Stimulated activated CD8-positive, alpha-beta memory T cell treated with anti-CD3 and anti-CD28 coated beads, Interleukin-7, amount 100 ng/mL, for 24 hours (primary cell): ENCODE results near the gene VEZT.

ENCODE experiments used
- DNase-seq: peaks from one replicate; pipeline ENCODE4 v3.0.0-alpha.2; 2020; ENCODE audit warnings: low read depth

Gene VEZT

DNA sequence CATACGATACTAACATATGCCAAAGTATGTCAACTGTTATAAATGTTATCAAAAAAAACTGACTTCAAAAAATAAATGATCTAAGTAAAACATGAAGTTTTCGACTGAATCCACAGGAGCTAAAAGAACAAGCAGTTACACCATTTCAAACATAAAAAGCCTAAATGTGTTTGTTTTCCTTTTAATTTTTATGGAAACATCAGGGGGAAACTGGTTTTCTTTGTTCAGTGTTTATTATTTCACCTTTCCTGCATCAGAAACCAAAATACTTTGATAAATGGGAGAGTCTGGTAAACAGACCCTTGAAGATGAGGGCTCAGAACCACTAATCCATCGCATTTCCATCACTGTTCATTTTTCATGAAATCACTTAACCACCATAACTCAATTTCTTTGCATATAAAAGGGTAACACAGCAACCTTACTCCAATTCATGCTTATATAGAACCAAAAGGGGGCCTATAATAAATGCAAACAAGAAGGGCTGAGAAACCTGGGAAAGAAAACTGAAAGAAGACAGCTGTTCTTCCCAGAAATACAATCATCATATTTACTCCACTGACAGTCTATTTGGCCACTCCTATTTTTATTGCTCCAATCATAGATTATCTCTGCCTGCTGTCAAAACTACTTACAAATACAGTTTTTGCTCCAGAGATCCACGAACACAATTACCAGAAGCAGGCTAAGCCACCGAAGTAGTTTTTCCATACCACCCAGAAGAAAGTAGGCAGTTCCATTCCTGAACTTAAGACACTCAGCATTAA is 17.3 kb upstream of the VEZT start:
- DNase-seq, result no peak

GRCh38 chr12:95201056-95201670 is 16.4 kb upstream of the VEZT start:
- DNase-seq, result no peak

DNA sequence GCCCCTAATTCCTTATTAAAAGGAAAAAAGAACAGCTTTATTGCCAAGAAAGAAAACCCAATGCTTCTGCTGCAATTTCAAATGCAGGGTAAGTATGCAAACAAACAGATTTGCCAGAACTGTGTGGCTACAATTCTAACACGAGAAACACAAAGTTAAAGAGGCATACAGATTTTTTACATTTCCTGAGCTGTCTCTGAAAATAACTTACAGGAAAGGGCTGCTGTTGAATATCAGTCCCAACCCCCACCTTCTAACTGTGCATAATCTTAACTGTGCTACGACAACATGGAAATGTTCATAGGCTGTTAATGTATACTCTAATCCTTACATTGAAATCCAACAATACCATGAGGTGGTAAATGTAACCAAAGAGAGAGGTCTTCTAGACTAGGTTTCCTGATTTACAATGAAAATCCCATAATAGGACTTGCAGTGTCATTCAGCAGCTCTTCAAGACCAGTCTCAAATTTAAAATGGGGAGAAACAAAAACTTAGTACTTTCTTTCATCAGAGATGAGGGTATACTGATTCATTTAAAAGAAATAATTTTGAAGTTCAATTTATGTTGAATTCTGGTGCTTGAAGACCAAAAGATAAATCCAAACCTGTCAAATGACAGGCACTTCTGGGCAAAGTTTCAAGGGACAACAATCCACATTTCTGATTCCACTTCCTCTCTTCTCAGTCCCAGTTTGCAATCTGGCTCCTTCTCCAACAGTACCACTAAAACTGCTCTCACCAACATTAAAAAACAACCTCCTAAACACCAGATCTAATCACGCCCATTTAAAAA is 14.7 kb upstream of the VEZT start:
- DNase-seq, result no peak

- DNase-seq, result no peak
Measured at GRCh38 chr12:95203487-95204030, 14.0 kb upstream of the VEZT start.

DNA sequence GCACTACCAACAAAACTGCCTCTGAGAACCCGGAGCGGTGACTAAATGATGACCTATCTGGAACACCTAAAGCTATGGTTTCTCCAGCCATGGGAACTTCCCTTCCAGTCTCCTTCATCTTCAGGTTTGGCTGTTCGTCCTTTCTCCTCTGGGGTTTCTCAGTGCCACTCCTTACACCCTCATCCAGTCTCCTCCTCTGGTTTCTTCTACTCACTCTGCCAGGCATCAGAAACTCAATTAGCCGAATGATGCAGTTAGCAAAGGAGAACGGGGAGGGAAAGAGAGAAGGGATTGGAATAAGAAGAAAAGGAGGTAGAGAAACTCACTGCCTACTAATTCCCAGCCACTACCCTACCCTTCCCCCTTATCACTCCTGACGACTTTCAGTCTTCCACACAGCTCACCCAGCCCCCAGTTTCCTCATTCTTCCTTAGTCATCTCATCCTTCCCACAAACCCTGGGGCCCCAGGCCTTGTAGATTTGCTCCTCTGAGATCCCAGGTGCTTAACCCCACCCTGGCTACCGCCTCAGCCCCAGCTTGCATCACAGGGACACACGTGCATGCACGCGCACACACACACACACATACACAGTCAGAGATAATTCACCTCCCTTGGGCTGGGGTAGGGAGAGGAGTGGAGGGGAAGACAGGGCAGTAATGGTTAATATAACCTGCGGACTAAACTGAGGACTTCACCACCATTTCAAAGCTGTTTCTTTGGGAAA is 13.3 kb upstream of the VEZT start:
- DNase-seq, result no peak

DNA sequence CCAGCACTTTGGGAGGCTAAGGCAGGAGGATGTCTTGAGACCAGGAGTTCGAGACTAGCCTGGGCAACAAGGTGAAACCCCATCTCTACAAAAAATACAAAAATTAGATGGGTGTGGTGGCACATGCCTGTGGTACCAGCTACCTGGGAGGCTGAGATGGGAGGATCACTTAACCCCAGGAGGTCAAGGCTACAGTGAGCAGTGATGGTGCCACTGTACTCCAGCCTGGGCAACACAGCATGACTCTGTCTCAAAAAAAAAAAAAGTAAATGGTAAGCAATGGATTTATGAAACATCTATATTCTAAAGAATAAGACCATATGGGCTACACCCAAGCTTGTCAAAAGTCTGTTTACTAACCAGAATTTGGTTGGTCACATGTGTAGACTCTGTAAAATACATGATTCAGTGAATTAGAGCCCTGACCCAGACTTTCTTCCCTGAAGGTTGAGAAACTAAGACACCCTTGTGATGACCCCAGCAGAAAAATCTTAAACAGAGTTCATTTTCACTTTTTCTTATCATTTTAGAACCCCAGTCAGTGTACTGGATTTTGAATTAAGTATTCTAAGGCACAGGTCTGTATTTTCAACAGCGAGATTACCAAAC is 12.5 kb upstream of the VEZT start:
- DNase-seq, result no peak

DNA sequence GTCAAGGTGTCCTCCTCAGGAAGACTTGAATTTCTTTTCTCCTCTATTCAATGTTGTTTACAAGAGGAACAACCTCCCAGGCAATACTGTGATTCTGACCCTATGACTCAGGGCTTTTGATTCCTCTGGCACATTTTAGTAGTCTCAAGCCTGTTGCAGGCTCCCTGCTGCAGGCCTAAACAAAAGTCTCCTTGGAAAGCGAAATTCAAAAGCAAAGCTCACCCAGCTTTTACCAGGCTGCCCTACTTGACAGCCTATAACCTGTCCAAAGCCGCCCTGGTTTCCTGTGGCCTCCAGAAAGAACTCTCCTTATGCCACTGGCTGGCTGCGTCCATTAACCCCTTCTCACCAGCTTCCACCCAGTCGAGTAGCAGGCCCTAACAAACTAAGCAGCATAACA is 11.9 kb upstream of the VEZT start:
- no peak for DNase-seq

GRCh38 chr12:95206916-95207315 is 10.7 kb upstream of the VEZT start:
- DNase-seq, result no peak

GRCh38 chr12:95207407-95207806 is 10.2 kb upstream of the VEZT start:
- no peak for DNase-seq

DNA sequence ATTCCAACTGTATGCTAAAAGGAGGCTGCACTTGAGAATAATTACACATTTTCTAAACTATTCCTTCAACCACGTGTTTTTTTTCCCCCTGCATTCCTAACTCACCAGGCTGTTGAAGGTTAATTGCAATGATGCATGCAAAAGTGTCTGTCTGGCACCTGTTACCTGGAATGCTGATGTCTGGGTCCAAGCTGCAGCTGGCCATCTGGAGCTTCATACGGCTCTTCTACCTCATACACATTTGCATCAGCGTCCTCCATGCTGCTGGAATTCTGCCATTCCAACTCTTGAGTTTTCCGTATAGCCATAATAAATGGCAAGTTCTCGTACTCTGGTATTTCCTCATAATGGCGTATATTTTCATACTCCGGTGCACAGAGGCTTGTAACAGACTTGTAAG is 8.9 kb upstream of the VEZT start:
- no peak for DNase-seq

DNA sequence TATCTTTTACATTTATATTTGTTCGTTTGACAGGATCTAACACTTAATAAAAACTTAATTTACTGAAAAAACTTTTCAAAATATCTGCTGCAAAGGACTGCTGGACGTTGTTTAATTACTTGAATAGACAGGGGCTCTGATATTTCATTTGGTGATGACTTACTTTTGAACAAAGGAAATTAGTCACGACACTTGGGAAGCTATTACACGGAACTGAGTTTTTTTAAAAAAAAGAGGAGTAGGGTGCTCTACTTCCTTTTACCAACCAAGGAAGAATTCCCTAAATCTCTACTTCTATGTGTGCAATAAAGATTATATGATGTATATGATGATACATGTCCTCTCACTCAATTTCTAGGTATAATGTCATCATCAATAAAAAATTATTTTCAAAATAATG is 5.0 kb upstream of the VEZT start:
- no peak for DNase-seq

DNA sequence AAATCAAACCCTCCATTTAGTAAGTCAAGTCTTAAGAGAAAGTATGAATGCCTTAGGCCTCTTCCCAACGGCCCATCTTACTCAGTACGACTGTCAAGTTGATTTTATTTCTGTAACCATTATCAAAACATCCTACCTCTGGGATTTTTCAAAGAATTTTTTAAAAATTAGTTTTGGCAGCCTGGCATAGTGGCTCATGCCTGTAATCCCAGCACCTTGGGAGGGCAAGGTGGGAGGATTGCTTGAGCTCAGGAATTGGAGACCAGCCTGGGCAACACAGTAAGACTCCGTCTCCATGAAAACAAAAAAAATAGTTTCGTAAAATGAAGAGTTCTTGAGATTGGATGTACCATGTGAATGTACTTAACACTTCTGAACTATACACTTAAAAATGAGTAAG is 4.5 kb upstream of the VEZT start:
- DNase-seq, result no peak

DNA sequence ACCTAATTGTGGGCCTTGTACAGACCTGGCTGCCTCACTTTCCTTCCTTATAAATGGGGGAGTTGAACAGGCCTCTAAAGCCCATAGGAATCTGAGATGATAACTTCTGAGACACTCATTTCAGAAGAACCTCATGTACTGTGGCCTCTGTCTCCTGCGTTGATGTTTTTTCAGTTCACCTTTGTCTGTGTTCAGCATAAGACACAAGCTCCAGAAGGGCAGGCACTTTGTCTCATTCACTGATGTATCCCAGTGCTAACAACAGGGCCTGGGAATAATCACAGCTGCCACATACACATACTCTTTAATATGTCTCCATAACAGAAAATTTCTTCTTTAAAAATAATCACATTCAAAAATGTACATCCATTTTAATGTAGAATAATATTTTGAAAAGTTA is 3.7 kb upstream of the VEZT start:
- DNase-seq, result no peak

- DNase-seq, result no peak
Measured at GRCh38 chr12:95214466-95214865, 3.1 kb upstream of the VEZT start.

- no peak for DNase-seq
Measured at GRCh38 chr12:95215949-95216348, 1.7 kb upstream of the VEZT start.

DNA sequence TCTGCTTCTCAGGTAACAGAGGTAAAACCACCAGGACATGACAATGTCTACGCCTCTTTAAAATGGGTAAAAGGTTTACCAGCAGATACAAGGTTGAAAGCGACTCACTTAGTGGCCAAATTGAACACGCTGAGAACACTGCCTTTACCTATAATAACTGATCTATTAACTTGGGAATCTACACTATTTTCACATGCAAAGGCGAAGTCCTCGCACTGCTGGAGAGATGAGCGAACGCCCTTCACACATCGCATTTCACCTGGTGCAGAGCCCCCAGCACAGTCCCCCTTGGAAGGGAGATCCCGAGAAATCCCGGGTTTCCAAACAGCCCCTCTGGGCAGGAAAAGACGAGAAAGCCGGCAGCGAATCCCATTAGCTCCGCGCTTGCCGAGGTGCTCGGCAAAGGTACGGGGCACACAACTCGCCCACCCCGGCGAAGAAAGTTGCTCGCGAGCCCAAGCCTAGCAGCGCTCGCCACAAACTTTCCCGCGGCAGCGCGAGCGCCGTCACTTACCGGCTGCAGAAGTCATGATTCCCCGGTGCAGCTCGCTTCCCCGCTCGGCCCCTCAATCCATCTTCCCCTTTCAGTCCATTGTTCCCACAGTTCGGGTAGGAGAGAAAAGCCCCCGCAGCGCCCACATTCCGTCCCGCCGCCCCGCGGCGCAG is 763 bp upstream of the VEZT start:
- DNase-seq, result no peak

DNA sequence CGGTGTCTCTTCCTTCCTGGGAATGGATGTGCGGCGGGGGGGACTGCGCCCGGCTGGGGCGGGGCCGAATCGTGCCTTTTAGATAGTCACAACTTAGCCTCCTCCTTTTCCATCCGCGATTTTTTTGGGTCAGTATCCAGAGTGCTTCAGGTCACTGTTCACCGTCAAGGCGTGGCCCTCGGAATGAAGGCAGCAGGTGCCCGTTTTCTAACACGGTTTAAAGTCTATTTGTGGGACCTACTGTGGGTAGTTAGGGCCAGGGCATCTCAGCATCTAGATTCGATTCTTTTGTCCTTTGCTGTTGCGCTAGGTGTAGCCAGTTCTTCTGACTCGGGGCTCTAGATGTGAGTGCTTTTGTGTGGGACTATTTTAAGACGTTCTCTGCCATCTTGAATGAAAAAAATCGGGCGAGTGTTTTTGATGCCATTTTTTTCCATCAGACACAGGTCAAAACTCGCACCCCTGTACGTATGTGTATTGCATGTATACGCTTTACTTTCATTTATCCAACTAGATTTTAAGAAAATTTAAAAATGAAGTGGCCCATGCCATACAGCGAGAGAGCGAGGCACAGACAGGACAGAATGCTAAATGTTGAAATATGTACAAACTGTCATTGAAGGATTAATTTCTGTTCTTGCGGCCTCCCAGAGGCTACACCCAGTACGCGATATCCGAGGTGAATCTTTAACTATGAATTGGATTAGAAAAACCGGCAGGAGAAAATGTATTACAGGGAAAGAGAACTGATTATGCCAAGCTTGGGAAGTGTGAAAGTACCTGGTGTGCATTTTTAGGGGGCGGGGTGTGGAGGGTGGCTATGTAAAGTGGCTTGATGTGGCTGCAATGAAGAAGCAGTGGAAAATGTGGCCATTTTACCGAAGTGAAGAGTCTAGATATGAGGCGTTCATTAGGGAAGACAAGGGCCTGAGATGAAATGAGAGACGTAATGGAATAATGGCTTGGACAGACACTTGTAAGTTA is 835 bp downstream of the VEZT start:
- DNase-seq, result no peak

- DNase-seq, result no peak
Measured at GRCh38 chr12:95220190-95220589, 2.6 kb downstream of the VEZT start.

GRCh38 chr12:95220726-95221125 is 3.1 kb downstream of the VEZT start:
- DNase-seq, result no peak
